A549 treated with Mapracorat at 1 μM for 4 hours (cell line): ENCODE data around the gene ADAM11. TPM values are rescaled to one million over a fixed set of nuclear protein-coding genes. Genes with fewer than 3 reads are reported as not detected.

Source experiments
- total RNA-seq: library from RNA; stranded (reverse); fragments of 200-300 nt; extraction: Qiagen RNA extraction; gene quantifications from 5 replicates; pipeline ENCODE4 v1.2.3, GENCODE V29; 2022

The ADAM11 gene, protein sequence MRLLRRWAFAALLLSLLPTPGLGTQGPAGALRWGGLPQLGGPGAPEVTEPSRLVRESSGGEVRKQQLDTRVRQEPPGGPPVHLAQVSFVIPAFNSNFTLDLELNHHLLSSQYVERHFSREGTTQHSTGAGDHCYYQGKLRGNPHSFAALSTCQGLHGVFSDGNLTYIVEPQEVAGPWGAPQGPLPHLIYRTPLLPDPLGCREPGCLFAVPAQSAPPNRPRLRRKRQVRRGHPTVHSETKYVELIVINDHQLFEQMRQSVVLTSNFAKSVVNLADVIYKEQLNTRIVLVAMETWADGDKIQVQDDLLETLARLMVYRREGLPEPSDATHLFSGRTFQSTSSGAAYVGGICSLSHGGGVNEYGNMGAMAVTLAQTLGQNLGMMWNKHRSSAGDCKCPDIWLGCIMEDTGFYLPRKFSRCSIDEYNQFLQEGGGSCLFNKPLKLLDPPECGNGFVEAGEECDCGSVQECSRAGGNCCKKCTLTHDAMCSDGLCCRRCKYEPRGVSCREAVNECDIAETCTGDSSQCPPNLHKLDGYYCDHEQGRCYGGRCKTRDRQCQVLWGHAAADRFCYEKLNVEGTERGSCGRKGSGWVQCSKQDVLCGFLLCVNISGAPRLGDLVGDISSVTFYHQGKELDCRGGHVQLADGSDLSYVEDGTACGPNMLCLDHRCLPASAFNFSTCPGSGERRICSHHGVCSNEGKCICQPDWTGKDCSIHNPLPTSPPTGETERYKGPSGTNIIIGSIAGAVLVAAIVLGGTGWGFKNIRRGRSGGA
- 1.5 to 2.3 TPM (median 2.0 TPM) in 5 replicates for total RNA-seq

DNA sequence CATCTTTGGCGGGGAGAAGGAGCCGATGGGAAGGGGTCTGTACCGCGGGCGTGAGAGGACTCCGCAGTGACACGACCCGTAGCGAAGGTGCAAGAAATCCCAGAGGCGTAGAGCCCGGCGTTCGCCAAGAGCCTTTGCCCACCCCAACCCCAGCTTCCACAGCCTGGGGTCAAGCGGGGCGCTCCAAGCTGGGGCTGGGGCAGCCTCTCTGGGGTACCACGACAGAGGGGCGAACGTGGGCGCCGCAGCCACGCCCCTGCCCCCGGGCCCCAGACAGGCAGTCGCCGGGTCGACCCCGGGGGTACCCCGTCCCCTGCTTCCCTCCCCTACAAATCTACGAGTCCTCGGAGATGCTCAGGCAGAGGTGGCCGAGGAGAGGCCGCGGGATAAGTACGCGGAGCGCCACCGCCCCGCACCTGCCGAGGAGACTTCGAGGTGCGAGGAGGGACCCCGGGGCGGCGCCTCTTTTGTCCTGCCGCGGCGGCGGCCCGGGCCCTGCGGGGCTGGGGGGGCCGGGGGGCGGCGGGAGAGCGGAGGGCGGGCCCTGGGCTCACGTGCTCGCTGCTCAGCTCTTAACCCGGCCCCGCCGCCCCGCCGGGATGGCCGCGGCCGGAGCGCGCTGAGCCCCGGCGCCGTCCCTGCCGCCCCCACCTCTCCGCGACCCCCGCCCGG lies at the start of gene ADAM11:
Gene ADAM11, plus strand, starts transcription at position 575 of the 672 bp plus-strand sequence. CDS start 212 bp downstream, outside the sequence.

GRCh38 chr17:44829523-44830358 lies 71.0 kb downstream of the ADAM11 start, which contains the start of gene GJC1:
GJC1 (minus strand) TSS chr17:44830287; CDS start chr17:44805817, 24,470 bp downstream.

Other genes with a start within 250 kb of the ADAM11 start
- 25.7 to 39.3 TPM (median 35.8 TPM) in 5 replicates for gene FZD2, start 201.5 kb upstream of the ADAM11 start, total RNA-seq
- gene MEIOC, start 102.5 kb upstream of the ADAM11 start, total RNA-seq, result 1.7 to 3.5 TPM (median 2.2 TPM) in 5 replicates
- 27.0 to 34.3 TPM (median 29.6 TPM) in 5 replicates for gene CCDC43, start 69.2 kb upstream of the ADAM11 start, total RNA-seq
- 20.0 to 28.4 TPM (median 23.0 TPM) in 5 replicates for gene DBF4B, start 50.3 kb upstream of the ADAM11 start, total RNA-seq
- gene GJC1, start 71.3 kb downstream of the ADAM11 start, total RNA-seq, result 24.2 to 32.0 TPM (median 27.0 TPM) in 5 replicates
- gene HIGD1B, start 88.9 kb downstream of the ADAM11 start, total RNA-seq, result not detected in 5 replicates
- 139 to 151 TPM (median 147 TPM) in 5 replicates for gene EFTUD2, start 140.5 kb downstream of the ADAM11 start, total RNA-seq
- 0.27 to 1.1 TPM (median 0.67 TPM) in 5 replicates for gene GFAP, start 156.5 kb downstream of the ADAM11 start, total RNA-seq
- 27.3 to 41.2 TPM (median 39.2 TPM) in 5 replicates for gene KIF18B, start 188.8 kb downstream of the ADAM11 start, total RNA-seq
- gene C1QL1, start 209.3 kb downstream of the ADAM11 start, total RNA-seq, result 16.2 to 33.3 TPM (median 28.4 TPM) in 5 replicates